HL-60 (cell line): Measurements from ENCODE around the gene CNTNAP2.

Source experiments
- DNase-seq, 2 experiments: peaks; one replicate each; pipeline ENCODE4 v3.0.0-alpha.2; 2010 to 2020; ENCODE audit warnings: low read depth in 1 of 2, low spot score in 1 of 2
- H3K27ac ChIP-seq: fragments of 250-450 bp; sonication (Bioruptor Pico); replicated peaks from 2 replicates; pipeline ENCODE4 v1.5.1; 2020; ENCODE audit warnings: mild to moderate bottlenecking, moderate library complexity
- H3K27me3 ChIP-seq: fragments of 250-450 bp; sonication (Bioruptor Pico); 2 replicates; pipeline ENCODE4 v1.5.1; 2021; ENCODE audit warnings: mild to moderate bottlenecking, moderate library complexity; ENCODE audit not compliant: insufficient read depth, poor library complexity, severe bottlenecking
- H3K4me3 ChIP-seq: replicated peaks from 2 replicates; pipeline ENCODE4 v1.5.1; 2011; ENCODE audit warnings: mild to moderate bottlenecking, control low read depth, low read length; ENCODE audit not compliant: insufficient read depth
- GABPA ChIP-seq: IDR thresholded peaks from 2 replicates; pipeline ENCODE4 v1.6.1; 2012; ENCODE audit warnings: low read depth
- POLR2AphosphoS5 ChIP-seq: IDR thresholded peaks from 2 replicates; pipeline ENCODE4 v1.6.1; 2012; ENCODE audit warnings: low read depth
- SPI1 ChIP-seq: IDR thresholded peaks from 2 replicates; pipeline ENCODE4 v1.6.1; 2012; ENCODE audit warnings: low read depth, mild to moderate bottlenecking, borderline replicate concordance
- TF ChIP-seq, protein P1 (sequence below): IDR thresholded peaks from 2 replicates; pipeline ENCODE4 v1.6.1; 2012; ENCODE audit warnings: low read depth; ENCODE audit not compliant: insufficient replicate concordance
- TF ChIP-seq, protein P2 (sequence below): IDR thresholded peaks from one replicate; pipeline ENCODE4 v1.5.1; 2011; ENCODE audit warnings: low read length, control low read depth, inconsistent platforms; ENCODE audit not compliant: insufficient read depth

Gene CNTNAP2

DNA sequence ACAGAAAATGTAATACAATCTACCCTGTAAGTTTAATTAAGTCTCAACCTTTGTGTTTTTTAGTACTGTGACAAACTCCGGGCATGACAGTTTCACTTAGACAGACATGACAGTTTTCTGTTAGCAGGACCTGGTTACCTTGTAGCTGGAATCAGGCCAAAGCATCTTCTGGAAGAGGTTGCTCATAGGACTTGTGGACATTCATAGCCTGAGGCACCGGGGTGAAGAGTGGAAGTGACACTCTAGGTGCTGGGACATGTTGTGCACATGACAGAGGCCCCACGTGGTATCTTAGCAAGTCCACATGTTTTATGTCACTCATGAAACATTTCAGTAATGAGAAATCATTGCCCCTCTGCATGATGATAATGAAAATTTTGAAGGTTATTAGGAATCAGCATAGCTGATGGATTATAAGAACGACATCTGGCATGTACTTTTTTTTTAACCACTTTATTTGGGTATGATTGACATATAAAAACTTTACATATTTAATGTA is 441.4 kb downstream of the CNTNAP2 start:
- Histone ChIP-seq H3K27me3 (no peaks in the 10 kb centered on the region), H3K27ac (no peak overlapping the region), H3K4me3 (no peak overlapping the region)
- no peak for DNase-seq
- TF ChIP-seq, protein P1, sequence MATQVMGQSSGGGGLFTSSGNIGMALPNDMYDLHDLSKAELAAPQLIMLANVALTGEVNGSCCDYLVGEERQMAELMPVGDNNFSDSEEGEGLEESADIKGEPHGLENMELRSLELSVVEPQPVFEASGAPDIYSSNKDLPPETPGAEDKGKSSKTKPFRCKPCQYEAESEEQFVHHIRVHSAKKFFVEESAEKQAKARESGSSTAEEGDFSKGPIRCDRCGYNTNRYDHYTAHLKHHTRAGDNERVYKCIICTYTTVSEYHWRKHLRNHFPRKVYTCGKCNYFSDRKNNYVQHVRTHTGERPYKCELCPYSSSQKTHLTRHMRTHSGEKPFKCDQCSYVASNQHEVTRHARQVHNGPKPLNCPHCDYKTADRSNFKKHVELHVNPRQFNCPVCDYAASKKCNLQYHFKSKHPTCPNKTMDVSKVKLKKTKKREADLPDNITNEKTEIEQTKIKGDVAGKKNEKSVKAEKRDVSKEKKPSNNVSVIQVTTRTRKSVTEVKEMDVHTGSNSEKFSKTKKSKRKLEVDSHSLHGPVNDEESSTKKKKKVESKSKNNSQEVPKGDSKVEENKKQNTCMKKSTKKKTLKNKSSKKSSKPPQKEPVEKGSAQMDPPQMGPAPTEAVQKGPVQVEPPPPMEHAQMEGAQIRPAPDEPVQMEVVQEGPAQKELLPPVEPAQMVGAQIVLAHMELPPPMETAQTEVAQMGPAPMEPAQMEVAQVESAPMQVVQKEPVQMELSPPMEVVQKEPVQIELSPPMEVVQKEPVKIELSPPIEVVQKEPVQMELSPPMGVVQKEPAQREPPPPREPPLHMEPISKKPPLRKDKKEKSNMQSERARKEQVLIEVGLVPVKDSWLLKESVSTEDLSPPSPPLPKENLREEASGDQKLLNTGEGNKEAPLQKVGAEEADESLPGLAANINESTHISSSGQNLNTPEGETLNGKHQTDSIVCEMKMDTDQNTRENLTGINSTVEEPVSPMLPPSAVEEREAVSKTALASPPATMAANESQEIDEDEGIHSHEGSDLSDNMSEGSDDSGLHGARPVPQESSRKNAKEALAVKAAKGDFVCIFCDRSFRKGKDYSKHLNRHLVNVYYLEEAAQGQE: no peak
- TF ChIP-seq GABPA (no peak), SPI1 (no peak), POLR2AphosphoS5 (no peak)
- TF ChIP-seq, protein P2, sequence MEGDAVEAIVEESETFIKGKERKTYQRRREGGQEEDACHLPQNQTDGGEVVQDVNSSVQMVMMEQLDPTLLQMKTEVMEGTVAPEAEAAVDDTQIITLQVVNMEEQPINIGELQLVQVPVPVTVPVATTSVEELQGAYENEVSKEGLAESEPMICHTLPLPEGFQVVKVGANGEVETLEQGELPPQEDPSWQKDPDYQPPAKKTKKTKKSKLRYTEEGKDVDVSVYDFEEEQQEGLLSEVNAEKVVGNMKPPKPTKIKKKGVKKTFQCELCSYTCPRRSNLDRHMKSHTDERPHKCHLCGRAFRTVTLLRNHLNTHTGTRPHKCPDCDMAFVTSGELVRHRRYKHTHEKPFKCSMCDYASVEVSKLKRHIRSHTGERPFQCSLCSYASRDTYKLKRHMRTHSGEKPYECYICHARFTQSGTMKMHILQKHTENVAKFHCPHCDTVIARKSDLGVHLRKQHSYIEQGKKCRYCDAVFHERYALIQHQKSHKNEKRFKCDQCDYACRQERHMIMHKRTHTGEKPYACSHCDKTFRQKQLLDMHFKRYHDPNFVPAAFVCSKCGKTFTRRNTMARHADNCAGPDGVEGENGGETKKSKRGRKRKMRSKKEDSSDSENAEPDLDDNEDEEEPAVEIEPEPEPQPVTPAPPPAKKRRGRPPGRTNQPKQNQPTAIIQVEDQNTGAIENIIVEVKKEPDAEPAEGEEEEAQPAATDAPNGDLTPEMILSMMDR: no peak

DNA sequence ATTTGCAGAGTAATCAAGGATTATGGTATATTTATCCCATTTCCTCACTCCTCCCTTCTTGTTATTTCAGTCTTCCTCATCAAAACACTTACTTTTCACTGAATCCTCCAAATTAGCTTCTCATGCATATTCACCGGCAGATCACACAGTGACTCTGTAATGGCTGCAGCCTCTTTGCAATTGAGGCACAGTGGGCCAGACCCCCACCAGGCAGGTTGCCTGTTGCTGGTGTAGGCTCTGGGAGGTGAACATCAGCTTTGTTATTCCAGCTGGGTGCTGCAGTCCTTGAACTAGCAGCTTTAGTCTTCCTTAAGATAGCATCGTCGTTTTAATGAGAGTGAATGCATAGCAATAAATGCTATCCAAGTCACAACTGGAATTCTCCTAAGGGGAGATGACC is 449.3 kb downstream of the CNTNAP2 start:
- Histone ChIP-seq H3K4me3 (no peak overlapping the region), H3K27ac (no peak overlapping the region), H3K27me3 (no peaks in the 10 kb centered on the region)
- DNase-seq: no peak
- TF ChIP-seq GABPA: no peak
- TF ChIP-seq SPI1: no peak
- TF ChIP-seq, protein P1: no peak
- TF ChIP-seq, protein P2: no peak
- no peak for TF ChIP-seq POLR2AphosphoS5

DNA sequence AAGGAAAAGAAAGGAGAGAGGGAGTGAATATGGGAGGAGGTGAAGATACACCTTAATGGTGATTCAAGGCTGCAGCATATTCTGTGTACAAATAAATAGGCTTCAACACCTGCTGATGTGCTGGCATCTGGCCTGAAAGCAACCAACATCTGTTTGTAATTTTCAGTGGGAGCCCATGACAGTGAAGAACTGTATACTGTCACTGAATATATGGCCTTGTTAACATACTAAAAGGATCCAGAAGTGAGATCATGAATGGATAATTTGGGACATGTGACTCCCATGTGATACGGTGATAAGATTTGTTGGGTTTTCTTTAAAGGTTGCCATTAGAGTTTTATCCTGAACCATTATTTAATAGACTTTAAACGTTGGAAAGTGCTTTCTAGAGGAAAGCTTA is 459.3 kb downstream of the CNTNAP2 start:
- H3K27ac ChIP-seq: no peak overlapping the region
- no peaks in the 10 kb centered on the region for H3K27me3 ChIP-seq
- DNase-seq: no peak
- TF ChIP-seq POLR2AphosphoS5 (no peak), SPI1 (no peak), GABPA (no peak)
- TF ChIP-seq, protein P2: no peak
- TF ChIP-seq, protein P1: no peak
- no peak overlapping the region for H3K4me3 ChIP-seq
